ENCODE results near the gene FXYD5.
"Not testable (repeated sequence)": the region's sequence is repeated elsewhere in the genome, so short reads cannot be mapped to it uniquely, and the experiment has no call there.

FXYD5 gene

DNA sequence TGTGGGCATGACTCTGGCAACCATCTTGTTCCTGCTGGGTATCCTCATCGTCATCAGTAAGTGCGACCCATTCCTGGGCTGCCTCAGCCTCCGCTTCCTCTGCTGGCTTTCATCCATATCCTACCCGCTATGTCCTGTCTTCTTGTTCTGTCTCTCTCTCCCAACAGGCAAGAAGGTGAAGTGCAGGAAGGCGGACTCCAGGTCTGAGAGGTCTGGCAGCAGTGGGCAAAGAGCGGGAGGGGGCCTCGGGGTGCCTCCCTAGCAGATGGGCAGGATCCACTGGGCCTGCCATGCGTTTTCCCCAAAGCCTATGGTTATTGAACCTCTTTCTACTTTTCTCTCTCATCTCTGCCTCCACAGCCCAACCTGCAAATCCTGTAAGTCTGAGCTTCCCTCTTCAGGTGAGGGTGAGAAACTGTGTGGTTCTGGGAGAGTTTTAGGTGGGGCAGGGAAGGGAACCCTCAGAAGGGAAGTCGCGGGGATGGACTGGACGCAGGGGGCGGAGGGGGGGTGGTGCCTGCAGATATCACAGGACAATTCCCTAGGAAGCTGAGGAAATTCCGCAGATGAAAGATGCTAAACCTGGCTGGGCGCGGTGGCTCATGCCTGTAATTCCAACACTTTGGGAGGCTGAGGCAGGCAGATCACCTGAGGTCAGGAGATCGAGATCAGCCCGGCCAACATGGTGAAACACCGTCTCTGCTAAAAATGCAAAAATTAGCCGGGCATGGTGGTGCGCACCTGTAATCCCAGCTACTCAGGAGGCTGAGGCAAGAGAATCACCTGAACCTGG is 3.1 kb upstream of the FXYD5 start:
- TF ChIP-seq, protein P1, sequence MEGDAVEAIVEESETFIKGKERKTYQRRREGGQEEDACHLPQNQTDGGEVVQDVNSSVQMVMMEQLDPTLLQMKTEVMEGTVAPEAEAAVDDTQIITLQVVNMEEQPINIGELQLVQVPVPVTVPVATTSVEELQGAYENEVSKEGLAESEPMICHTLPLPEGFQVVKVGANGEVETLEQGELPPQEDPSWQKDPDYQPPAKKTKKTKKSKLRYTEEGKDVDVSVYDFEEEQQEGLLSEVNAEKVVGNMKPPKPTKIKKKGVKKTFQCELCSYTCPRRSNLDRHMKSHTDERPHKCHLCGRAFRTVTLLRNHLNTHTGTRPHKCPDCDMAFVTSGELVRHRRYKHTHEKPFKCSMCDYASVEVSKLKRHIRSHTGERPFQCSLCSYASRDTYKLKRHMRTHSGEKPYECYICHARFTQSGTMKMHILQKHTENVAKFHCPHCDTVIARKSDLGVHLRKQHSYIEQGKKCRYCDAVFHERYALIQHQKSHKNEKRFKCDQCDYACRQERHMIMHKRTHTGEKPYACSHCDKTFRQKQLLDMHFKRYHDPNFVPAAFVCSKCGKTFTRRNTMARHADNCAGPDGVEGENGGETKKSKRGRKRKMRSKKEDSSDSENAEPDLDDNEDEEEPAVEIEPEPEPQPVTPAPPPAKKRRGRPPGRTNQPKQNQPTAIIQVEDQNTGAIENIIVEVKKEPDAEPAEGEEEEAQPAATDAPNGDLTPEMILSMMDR (IDR thresholded peaks at IDR 0.05; ENCODE audit: low read length, missing control alignments): no peak
- no peak overlapping the region for H3K4me3 ChIP-seq (replicated peaks; ENCODE audit: low read depth, low read length)

DNA sequence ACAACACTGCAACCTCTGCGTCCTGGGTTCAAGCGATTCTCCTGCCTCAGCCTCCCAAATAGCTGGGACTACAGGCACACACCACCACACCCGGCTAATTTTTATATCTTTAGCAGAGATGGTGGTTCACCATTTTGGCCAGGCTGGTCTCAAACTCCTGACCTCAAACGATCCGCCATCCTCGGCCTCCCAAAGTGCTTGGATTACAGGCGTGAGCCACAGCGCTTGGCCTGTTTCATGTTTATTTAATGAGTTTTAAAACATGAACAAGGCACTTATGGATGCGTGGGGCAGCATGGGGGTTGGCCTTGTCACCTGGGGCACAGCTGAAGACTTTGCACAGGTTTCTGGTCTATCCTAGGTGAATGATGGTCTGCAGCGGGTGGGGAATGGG is 1.4 kb upstream of the FXYD5 start:
- not testable (repeated sequence) for H3K4me3 ChIP-seq (replicated peaks; ENCODE audit: low read depth, low read length); DNase-seq (ENCODE audit: low read depth)

More for the DNA sequence above, 3.1 kb upstream of the FXYD5 start:
- DNase-seq (ENCODE audit: low read depth): no peak

DNA sequence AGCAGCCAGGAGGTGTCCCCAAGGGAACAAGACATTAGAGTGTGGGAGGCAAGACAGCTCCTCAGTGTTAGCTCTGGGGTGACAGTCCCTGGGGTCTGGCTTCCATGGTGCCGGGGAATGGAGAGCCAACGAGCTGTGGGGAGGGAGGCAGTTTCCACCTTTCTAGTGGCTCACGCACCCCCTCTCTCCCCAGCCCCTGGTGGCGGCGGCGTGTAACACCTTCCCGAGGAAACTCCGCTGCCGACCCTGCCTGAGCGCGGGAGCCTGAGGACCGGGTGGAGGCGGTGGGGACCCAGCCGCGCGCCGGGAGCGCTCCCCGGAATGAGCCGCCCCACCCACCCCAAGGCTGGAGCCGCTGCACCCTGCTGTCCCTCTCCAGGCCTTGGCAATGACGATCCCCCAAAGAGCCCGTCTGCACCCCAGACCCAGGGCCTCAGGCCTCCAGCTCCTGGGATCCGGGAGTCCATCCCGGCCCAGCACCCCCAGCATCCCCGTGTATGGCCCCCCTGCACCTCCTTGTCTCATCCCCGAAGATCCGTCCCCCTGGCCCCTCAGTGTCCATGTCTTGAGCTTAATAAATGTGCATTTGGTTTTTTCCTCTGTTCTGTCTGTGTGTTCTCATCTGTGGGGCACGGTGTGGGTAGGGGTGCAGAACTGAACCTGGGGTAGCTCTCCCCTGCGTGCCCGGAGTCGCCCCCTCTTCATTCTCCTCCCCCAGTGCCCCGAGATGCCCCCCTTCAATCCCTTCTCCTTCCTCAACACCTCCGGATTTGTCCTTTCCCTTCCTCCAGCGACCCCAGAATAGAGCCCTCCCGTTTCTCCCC is 622 bp upstream of the FXYD5 start:
- peak; percentile 34 for DNase-seq (ENCODE audit: low read depth)
- TF ChIP-seq, protein P1 (IDR thresholded peaks at IDR 0.05; ENCODE audit: low read length, missing control alignments): peak; percentile 51
- H3K4me3 ChIP-seq (replicated peaks; ENCODE audit: low read depth, low read length): peak overlapping the region; percentile 89

DNA sequence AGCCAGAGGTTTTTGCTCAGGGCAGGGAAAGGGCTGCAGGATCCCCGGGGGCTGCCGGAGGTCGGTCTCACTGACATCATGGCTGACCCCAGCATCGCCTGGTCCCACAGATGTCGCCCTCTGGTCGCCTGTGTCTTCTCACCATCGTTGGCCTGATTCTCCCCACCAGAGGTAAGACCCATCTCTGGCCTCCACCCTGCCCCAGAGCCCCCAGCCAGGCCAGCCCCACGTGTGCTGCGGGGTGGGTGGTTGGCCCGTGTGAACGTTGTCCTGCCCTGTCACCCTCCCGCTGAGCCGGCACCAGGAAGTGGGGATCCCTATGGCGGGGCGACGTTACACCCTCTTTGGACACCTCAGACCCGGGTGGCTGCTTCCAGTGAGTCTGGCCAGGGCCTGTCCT is 906 bp downstream of the FXYD5 start:
- TF ChIP-seq, protein P1 (IDR thresholded peaks at IDR 0.05; ENCODE audit: low read length, missing control alignments): no peak
- peak overlapping the region; percentile 89 for H3K4me3 ChIP-seq (replicated peaks; ENCODE audit: low read depth, low read length)
- DNase-seq (ENCODE audit: low read depth): no peak

DNA sequence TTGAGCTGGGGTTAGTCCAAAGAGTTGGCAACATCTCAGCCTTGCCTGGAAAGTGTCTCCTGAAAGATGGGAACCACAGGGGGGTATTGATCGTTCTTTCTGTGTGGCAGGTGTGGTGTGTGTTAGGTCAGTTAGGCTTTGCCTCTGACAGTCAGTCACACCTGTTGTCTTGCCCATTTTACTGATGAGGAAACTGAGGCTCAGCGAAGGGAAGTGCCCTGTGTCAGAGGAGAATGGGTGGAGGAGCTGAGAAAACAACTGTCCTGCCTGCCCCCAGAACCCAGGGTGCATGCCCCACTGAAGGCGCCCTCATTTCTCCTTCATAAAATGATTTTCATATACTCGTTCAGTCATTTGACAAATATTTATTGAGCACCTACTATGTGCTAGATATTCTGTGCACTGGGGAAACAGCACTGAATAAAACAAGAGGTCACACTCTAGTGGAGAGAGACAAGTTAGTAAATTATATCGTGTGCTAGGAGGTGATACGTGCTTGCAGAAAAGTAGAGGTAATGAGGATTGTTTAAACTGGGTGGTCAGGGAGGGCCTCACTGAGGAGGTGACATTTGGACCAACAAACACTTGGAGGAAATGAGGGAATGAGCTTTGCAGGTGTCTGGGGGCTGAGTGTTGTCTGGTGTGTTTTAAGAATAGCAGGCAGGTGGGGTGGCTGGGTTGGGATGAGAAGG is 1.6 kb downstream of the FXYD5 start:
- no peak for DNase-seq (ENCODE audit: low read depth)
- peak overlapping the region; percentile 89 for H3K4me3 ChIP-seq (replicated peaks; ENCODE audit: low read depth, low read length)
- TF ChIP-seq, protein P1 (IDR thresholded peaks at IDR 0.05; ENCODE audit: low read length, missing control alignments): no peak

DNA sequence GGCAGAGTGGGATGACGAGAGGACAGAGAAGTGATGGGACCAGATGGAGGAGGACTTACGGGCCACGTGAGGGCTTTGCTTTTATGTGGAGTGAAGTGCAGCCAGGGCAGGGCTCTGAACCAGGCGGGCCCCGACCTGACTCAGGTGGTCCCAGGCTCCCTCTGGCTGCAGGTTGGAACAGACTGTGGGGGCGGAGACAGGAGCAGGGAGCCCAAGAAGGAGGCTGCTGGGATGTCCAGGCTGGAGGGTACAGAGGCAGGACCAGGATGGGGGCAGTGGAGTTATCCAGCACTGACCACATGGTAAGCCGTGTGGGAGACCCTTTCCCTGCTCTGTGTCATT is 2.1 kb downstream of the FXYD5 start:
- no peak for DNase-seq (ENCODE audit: low read depth)
- TF ChIP-seq, protein P1 (IDR thresholded peaks at IDR 0.05; ENCODE audit: low read length, missing control alignments): no peak
- H3K4me3 ChIP-seq (replicated peaks; ENCODE audit: low read depth, low read length): no peak overlapping the region

DNA sequence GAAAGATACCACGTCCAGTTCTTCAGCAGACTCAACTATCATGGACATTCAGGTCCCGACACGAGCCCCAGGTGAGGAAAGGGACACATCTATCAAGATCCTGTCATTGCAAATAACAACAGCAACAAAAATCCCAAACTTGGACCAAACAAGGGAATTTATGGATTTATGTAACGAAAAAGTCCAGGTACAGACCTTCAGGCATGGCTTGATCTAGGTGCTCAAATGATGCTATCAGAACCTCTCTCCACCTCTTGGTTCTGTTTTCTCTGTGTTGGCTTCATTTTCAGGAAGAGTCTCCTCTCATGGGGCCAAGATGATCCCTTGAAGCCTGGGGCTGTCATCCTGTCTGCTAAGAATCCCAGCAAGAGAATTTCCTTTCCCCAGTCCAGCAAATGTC is 2.9 kb downstream of the FXYD5 start:
- H3K4me3 ChIP-seq (replicated peaks; ENCODE audit: low read depth, low read length): no peak overlapping the region
- TF ChIP-seq, protein P1 (IDR thresholded peaks at IDR 0.05; ENCODE audit: low read length, missing control alignments): no peak
- DNase-seq (ENCODE audit: low read depth): no peak
